ENCODE data around the gene RASGEF1C.

Gene RASGEF1C

DNA sequence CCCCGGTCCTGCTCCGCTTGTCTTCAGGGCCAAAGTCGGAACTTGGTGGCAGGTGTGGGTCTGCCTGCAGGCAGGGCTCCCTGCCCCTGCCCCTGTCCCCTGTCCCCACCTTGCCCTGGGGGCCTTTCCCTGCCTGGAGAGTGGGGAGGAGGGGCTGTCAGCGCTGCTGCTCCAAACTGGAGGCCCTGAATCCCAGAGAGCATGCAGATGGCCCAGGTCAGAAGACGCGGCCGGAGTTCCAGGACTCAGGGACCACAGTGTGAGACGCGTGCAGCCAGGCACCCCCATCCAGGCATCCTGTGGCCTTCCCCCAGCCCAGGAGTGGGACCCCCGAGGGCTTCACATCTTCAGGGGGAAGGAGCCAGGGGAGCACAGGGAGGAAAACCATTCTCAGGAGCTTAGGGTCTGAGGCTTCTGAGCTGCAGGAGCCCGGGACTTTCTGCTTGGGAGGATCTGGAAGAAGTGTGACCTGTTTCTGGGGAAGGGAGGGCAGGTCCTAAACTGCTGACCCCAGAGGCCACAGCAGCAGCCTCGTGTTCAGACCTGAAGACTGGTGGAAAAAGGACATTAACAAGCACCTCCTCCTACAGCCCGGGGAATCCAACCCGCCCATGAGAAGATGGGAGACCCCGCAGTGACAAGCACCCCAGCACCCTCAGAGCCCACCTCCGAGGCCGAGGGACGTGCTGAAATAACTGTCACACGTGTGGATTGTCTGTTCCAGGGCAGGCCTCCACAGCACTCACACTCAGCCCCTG lies 38.0 kb downstream of the RASGEF1C start (continued):
- TF ChIP-seq, protein P1, sequence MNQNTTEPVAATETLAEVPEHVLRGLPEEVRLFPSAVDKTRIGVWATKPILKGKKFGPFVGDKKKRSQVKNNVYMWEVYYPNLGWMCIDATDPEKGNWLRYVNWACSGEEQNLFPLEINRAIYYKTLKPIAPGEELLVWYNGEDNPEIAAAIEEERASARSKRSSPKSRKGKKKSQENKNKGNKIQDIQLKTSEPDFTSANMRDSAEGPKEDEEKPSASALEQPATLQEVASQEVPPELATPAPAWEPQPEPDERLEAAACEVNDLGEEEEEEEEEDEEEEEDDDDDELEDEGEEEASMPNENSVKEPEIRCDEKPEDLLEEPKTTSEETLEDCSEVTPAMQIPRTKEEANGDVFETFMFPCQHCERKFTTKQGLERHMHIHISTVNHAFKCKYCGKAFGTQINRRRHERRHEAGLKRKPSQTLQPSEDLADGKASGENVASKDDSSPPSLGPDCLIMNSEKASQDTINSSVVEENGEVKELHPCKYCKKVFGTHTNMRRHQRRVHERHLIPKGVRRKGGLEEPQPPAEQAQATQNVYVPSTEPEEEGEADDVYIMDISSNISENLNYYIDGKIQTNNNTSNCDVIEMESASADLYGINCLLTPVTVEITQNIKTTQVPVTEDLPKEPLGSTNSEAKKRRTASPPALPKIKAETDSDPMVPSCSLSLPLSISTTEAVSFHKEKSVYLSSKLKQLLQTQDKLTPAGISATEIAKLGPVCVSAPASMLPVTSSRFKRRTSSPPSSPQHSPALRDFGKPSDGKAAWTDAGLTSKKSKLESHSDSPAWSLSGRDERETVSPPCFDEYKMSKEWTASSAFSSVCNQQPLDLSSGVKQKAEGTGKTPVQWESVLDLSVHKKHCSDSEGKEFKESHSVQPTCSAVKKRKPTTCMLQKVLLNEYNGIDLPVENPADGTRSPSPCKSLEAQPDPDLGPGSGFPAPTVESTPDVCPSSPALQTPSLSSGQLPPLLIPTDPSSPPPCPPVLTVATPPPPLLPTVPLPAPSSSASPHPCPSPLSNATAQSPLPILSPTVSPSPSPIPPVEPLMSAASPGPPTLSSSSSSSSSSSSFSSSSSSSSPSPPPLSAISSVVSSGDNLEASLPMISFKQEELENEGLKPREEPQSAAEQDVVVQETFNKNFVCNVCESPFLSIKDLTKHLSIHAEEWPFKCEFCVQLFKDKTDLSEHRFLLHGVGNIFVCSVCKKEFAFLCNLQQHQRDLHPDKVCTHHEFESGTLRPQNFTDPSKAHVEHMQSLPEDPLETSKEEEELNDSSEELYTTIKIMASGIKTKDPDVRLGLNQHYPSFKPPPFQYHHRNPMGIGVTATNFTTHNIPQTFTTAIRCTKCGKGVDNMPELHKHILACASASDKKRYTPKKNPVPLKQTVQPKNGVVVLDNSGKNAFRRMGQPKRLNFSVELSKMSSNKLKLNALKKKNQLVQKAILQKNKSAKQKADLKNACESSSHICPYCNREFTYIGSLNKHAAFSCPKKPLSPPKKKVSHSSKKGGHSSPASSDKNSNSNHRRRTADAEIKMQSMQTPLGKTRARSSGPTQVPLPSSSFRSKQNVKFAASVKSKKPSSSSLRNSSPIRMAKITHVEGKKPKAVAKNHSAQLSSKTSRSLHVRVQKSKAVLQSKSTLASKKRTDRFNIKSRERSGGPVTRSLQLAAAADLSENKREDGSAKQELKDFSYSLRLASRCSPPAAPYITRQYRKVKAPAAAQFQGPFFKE (tag by site-specific recombination; IDR thresholded peaks at IDR 0.05; ENCODE audit: borderline replicate concordance), result no peak
- TF ChIP-seq, protein P2, sequence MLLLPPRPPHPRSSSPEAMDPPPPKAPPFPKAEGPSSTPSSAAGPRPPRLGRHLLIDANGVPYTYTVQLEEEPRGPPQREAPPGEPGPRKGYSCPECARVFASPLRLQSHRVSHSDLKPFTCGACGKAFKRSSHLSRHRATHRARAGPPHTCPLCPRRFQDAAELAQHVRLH (tag by site-specific recombination; IDR thresholded peaks at IDR 0.05), result no peak
- TF ChIP-seq SETDB1 (IDR thresholded peaks at IDR 0.05; ENCODE audit: insufficient read length, low read length) (no peak), ZNF561 (tag by site-specific recombination; IDR thresholded peaks at IDR 0.05; ENCODE audit: borderline replicate concordance) (no peak), ZNF585B (tag by site-specific recombination; IDR thresholded peaks at IDR 0.05) (no peak), GLIS1 (tag by site-specific recombination; IDR thresholded peaks at IDR 0.05) (no peak), BCL11A (tag by site-specific recombination; IDR thresholded peaks at IDR 0.05; ENCODE audit: low read depth) (no peak), MYNN (tag by site-specific recombination; IDR thresholded peaks at IDR 0.05; ENCODE audit: borderline replicate concordance) (no peak)
- TF ChIP-seq, protein P3, sequence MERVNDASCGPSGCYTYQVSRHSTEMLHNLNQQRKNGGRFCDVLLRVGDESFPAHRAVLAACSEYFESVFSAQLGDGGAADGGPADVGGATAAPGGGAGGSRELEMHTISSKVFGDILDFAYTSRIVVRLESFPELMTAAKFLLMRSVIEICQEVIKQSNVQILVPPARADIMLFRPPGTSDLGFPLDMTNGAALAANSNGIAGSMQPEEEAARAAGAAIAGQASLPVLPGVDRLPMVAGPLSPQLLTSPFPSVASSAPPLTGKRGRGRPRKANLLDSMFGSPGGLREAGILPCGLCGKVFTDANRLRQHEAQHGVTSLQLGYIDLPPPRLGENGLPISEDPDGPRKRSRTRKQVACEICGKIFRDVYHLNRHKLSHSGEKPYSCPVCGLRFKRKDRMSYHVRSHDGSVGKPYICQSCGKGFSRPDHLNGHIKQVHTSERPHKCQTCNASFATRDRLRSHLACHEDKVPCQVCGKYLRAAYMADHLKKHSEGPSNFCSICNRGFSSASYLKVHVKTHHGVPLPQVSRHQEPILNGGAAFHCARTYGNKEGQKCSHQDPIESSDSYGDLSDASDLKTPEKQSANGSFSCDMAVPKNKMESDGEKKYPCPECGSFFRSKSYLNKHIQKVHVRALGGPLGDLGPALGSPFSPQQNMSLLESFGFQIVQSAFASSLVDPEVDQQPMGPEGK (tag by site-specific recombination; IDR thresholded peaks at IDR 0.05), result no peak
- TF ChIP-seq, protein P4, sequence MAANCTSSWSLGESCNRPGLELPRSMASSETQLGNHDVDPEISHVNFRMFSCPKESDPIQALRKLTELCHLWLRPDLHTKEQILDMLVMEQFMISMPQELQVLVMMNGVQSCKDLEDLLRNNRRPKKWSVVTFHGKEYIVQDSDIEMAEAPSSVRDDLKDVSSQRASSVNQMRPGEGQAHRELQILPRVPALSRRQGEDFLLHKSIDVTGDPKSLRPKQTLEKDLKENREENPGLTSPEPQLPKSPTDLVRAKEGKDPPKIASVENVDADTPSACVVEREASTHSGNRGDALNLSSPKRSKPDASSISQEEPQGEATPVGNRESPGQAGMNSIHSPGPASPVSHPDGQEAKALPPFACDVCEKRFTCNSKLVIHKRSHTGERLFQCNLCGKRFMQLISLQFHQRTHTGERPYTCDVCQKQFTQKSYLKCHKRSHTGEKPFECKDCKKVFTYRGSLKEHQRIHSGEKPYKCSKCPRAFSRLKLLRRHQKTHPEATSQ (tag by site-specific recombination; IDR thresholded peaks at IDR 0.05), result no peak
- TF ChIP-seq, protein P5, sequence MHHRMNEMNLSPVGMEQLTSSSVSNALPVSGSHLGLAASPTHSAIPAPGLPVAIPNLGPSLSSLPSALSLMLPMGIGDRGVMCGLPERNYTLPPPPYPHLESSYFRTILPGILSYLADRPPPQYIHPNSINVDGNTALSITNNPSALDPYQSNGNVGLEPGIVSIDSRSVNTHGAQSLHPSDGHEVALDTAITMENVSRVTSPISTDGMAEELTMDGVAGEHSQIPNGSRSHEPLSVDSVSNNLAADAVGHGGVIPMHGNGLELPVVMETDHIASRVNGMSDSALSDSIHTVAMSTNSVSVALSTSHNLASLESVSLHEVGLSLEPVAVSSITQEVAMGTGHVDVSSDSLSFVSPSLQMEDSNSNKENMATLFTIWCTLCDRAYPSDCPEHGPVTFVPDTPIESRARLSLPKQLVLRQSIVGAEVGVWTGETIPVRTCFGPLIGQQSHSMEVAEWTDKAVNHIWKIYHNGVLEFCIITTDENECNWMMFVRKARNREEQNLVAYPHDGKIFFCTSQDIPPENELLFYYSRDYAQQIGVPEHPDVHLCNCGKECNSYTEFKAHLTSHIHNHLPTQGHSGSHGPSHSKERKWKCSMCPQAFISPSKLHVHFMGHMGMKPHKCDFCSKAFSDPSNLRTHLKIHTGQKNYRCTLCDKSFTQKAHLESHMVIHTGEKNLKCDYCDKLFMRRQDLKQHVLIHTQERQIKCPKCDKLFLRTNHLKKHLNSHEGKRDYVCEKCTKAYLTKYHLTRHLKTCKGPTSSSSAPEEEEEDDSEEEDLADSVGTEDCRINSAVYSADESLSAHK (tag by site-specific recombination; IDR thresholded peaks at IDR 0.05), result no peak
- TF ChIP-seq, protein P6, sequence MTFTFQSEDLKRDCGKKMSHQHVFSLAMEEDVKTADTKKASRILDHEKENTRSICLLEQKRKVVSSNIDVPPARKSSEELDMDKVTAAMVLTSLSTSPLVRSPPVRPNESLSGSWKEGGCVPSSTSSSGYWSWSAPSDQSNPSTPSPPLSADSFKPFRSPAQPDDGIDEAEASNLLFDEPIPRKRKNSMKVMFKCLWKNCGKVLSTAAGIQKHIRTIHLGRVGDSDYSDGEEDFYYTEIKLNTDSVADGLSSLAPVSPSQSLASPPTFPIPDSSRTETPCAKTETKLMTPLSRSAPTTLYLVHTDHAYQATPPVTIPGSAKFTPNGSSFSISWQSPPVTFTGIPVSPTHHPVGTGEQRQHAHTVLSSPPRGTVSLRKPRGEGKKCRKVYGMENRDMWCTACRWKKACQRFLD (tag by site-specific recombination; IDR thresholded peaks at IDR 0.05), result no peak
